ENCODE measurements around the gene ZNF638.

Gene ZNF638

DNA sequence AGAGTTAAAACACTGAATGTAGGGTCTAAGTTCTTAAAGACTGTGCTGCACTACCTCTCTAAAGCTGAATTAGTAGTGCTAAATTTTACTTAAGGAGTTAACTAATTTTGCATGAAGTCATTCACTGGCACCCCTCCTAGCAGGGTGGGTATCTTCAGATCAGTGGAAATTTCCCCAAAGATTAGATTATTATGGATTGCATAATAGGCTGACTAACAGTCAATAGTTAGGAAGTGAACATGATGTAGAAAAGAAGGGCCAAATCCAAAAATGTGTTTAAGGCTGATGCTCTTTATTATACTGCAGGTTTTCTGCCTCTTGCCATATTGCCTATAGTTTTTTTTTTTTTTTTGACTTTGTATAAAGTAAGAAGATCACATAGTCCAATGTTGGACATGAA lies 5.2 kb downstream of the ZNF638 start:
- H3K27ac ChIP-seq, result no peak overlapping the region
- TF ChIP-seq ZFX (IDR thresholded peaks at IDR 0.05; ENCODE audit: borderline replicate concordance), result no peak
- TF ChIP-seq, protein P1, sequence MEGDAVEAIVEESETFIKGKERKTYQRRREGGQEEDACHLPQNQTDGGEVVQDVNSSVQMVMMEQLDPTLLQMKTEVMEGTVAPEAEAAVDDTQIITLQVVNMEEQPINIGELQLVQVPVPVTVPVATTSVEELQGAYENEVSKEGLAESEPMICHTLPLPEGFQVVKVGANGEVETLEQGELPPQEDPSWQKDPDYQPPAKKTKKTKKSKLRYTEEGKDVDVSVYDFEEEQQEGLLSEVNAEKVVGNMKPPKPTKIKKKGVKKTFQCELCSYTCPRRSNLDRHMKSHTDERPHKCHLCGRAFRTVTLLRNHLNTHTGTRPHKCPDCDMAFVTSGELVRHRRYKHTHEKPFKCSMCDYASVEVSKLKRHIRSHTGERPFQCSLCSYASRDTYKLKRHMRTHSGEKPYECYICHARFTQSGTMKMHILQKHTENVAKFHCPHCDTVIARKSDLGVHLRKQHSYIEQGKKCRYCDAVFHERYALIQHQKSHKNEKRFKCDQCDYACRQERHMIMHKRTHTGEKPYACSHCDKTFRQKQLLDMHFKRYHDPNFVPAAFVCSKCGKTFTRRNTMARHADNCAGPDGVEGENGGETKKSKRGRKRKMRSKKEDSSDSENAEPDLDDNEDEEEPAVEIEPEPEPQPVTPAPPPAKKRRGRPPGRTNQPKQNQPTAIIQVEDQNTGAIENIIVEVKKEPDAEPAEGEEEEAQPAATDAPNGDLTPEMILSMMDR (IDR thresholded peaks at IDR 0.05), result no peak

DNA sequence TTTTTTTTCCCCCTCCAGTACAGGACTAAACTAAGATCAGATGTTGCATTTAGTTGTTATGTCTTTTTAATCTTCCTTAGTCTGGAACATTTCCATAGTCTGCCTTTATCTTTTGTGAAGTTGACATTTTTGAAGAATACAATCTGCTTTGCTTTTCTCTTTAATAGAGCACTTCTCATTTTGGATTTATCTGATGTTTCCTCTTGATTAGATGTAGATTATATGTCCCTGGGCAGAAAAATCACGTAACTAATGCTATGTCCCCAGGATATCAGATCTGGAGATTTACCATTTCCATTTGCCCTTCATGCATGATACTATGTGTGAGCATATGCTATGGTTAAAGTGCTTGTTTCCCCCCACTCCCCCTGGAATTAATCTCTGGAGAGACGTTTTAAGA lies 6.2 kb downstream of the ZNF638 start:
- TF ChIP-seq, protein P1 (IDR thresholded peaks at IDR 0.05), result no peak
- TF ChIP-seq ZFX (IDR thresholded peaks at IDR 0.05; ENCODE audit: borderline replicate concordance), result no peak

DNA sequence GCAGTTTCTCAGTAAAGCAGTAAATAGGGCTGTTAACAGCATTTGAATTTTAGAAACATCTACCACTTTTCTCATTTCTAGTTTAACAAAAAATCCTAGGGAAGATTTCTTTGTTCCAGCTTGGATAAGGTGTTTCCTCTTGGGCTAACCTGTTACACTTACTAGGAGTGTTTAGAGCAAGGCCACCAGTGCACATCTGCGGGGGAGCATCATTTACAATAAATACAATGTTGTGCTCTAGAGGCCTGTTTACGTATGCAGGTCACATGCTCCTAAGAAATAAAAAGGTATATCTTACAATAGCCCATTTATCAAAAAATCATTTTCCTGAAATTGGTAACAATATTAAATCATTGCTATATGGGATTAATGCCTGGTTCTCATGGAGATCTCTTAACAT lies 8.1 kb downstream of the ZNF638 start:
- TF ChIP-seq, protein P1 (IDR thresholded peaks at IDR 0.05), result no peak
- no peak for TF ChIP-seq ZFX (IDR thresholded peaks at IDR 0.05; ENCODE audit: borderline replicate concordance)
- no peak overlapping the region for H3K27ac ChIP-seq

More for the DNA sequence above, 6.2 kb downstream of the ZNF638 start:
- no peak overlapping the region for H3K27ac ChIP-seq

DNA sequence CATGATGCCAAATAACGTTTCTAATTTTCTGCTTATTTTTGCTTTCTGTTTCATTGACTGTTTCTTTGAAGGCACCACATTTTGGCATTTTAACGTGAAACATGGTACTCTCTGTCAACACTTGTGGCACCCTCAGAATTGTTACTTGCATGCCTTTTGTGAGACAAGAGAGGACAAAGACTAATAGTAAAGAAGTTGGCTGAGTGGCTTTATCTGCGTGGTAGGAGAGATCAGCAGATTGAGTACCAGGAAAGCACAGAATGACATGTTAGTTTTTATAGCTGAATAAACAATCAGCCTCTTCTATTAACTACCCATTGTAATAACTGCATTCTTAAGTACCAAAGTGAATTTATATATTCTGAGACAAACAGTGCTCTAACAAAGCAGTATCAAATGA lies 8.6 kb downstream of the ZNF638 start:
- no peak for TF ChIP-seq ZFX (IDR thresholded peaks at IDR 0.05; ENCODE audit: borderline replicate concordance)
- TF ChIP-seq, protein P1 (IDR thresholded peaks at IDR 0.05), result no peak
- H3K27ac ChIP-seq, result no peak overlapping the region

DNA sequence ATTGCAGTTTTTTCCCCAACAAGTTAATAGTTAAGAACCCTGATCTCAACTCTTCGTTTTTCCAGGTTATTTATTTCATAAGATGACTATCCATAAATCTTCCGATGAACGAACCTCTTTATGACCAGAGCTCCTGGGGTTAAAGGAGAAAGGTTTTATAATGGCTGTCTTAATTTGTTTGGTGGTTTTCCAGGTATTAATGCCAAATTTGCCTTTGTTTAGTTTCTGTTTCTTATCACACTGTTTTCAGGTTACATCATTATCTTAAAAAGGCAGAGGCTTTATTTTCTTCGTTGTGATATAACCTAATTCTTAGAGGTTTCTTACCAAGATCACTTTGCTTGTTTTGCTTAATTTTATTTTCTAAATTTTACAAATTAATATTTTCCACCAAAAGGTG lies 10.1 kb downstream of the ZNF638 start:
- H3K27ac ChIP-seq, result no peak overlapping the region
- TF ChIP-seq, protein P1 (IDR thresholded peaks at IDR 0.05), result no peak
- TF ChIP-seq ZFX (IDR thresholded peaks at IDR 0.05; ENCODE audit: borderline replicate concordance), result no peak

DNA sequence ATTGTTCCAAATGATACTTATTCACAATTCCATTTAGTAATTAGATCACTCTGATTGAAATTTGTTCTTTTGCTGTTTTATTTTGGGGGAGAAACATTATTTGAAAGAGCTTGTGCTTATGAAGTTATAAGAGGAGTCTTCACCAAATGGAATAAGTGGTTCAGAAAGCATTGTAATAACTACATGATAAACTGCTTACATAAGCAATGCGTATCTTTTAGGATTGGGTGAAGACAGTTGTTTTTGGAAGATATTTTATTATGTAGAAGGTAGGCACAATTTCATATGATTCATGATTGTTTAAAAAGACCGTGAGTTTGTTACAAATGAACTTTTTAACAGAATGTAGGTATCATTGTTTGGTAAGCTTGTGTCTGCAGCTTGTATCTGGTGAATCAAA lies 14.5 kb downstream of the ZNF638 start:
- H3K27ac ChIP-seq, result no peak overlapping the region
- TF ChIP-seq ZFX (IDR thresholded peaks at IDR 0.05; ENCODE audit: borderline replicate concordance), result no peak
- TF ChIP-seq, protein P1 (IDR thresholded peaks at IDR 0.05), result no peak

DNA sequence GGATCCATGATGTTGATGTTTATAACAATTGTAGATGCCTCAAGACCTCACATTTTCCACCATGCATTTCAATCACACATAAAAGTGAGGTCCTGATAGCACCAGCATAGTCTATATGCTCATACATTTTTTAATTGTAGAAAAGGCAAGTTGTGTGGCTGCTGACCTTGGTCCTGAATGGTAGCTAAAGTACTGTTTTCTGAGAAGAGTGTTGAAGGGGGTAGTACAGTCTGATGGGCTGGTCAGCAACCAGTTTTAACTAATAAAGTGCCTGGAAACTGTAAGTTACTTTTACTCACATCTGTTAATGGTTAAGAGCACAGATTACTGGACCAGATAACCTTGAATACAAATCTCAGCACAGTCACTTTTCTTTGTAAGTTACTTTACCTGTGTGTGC lies 15.9 kb downstream of the ZNF638 start:
- no peak overlapping the region for H3K27ac ChIP-seq
- TF ChIP-seq, protein P1 (IDR thresholded peaks at IDR 0.05), result no peak
- TF ChIP-seq ZFX (IDR thresholded peaks at IDR 0.05; ENCODE audit: borderline replicate concordance), result no peak
